Aorta (tissue), 5 donors: ENCODE data around the gene C4B. TPM values are rescaled to one million over a fixed set of nuclear protein-coding genes. Genes with fewer than 3 reads are reported as not detected.

Source experiments
- ATAC-seq: fragments of 200-7000 bp; cut with Tn5 transposase; one replicate; pipeline ENCODE4 v1.9.1; 2022; ENCODE audit warnings: moderate library complexity; ENCODE audit not compliant: low FRiP score
- DNase-seq, 2 donors: peaks; one replicate each; pipeline ENCODE4 v3.0.0-alpha.2; 2020
- H3K27ac ChIP-seq, 2 donors: one replicate each; pipeline ENCODE4 v1.5.1; 2013; ENCODE audit warnings: low read length in 2 of 2, mild to moderate bottlenecking in 2 of 2, moderate library complexity in 2 of 2, control low read depth in 1 of 2, inconsistent platforms in 1 of 2, low read depth in 1 of 2
- H3K27me3 ChIP-seq, 2 donors: one replicate each; pipeline ENCODE4 v1.6.1; 2013; ENCODE audit warnings: control low read depth in 1 of 2, low read length in 1 of 2, mild to moderate bottlenecking in 1 of 2, moderate library complexity in 1 of 2; ENCODE audit not compliant: insufficient read depth in 2 of 2, control insufficient read depth in 1 of 2
- H3K36me3 ChIP-seq, 2 donors: one replicate each; pipeline ENCODE4 v1.6.1; 2013; ENCODE audit warnings: control low read depth in 1 of 2, low read length in 1 of 2, mild to moderate bottlenecking in 1 of 2; ENCODE audit not compliant: insufficient read depth in 2 of 2, control insufficient read depth in 1 of 2
- H3K4me1 ChIP-seq, 2 donors: one replicate each; pipeline ENCODE4 v1.6.1; 2013; ENCODE audit warnings: low read length in 2 of 2, control low read depth in 1 of 2, mild to moderate bottlenecking in 1 of 2, moderate library complexity in 1 of 2; ENCODE audit not compliant: insufficient read depth in 2 of 2, control insufficient read depth in 1 of 2
- H3K4me3 ChIP-seq, 2 donors: one replicate each; pipeline ENCODE4 v1.5.1; 2013; ENCODE audit warnings: low read length in 2 of 2, control low read depth in 1 of 2, mild to moderate bottlenecking in 1 of 2
- H3K9me3 ChIP-seq: one replicate; pipeline ENCODE4 v1.6.1; 2013; ENCODE audit warnings: mild to moderate bottlenecking, low read length; ENCODE audit not compliant: control insufficient read depth
- WGBS, 2 donors: extraction: QIAGEN DNeasy Blood & Tissue Kit; methylation state at CpG; one replicate each; pipeline ENCODE4 v1.1.7; 2013; 5-methylcytosine and 5-hydroxymethylcytosine counted together
- intact Hi-C, 2 donors: fragments of 100-400 bp; cut with DNase I; formaldehyde crosslinking; loops; one replicate each; pipeline versions ENCODE4 v1.14.2 to v1.15.0; 2022
- polyA plus RNA-seq, 2 donors: library from polyadenylated mRNA; stranded (reverse); fragments of 200-250 nt; gene quantifications; one replicate each; pipeline ENCODE4 v1.2.3, GENCODE V29; 2013
- total RNA-seq, 2 donors: library from RNA; stranded (reverse); fragmentation: NEBNext Ultra II Directional; extraction: Animal tissue kit (Norgen Biotek cat#: 25700); gene quantifications; one replicate each; pipeline ENCODE4 v1.2.1, GENCODE V29; 2021
- donor health status: healthy with polysubstance abuse.
- donor health status: Bipolar disorder and iron deficiency.
- donor health status: DM: no; HTN: no; CAD: no.
- donor health status: DM: no; HTN: no; CAD: no.
- donor health status: DM: yes; HTN: yes; CAD: no.

Gene C4B
- total and polyA plus RNA-seq, 4 donors, result 10.8 to 225 (median 98.9) TPM

- Histone ChIP-seq H3K27ac (no peak overlapping the region), H3K36me3 (peaks cover 0 to 1% of the 10 kb centered on the region in 2 donors)
- intact Hi-C loops, result no loop called here
Measured at GRCh38 chr6:32084780-32085179, 70.2 kb downstream of the C4B start.

More at GRCh38 chr6:32084780-32085179, 70.2 kb downstream of the C4B start:
- WGBS, 2 donors, result 93 to 100% methylated on average over 2 of the region's 2 CpGs
- Histone ChIP-seq H3K4me3 (no peak overlapping the region), H3K4me1 (peaks cover 0 to 3% of the 10 kb centered on the region in 2 donors), H3K27me3 (no peaks in the 10 kb centered on the region), H3K9me3 (no peaks in the 10 kb centered on the region)
- ATAC-seq (no peak), DNase-seq (no peak)

Other genes with a start within 250 kb of the C4B start
- 1 to 10 TPM in 1 of 2 donors, under 1 TPM in 1; 0.58 to 1.3 TPM for gene VWA7, start 237.5 kb upstream of the C4B start, total RNA-seq
- under 1 TPM in 1 of 2 donors, not detected in 1; 0.23 TPM for gene VWA7, start 237.5 kb upstream of the C4B start, polyA plus RNA-seq
- 10 to 100 TPM; 44.4 to 49.6 TPM for gene VARS1, start 219.0 kb upstream of the C4B start, total RNA-seq
- gene VARS1, start 219.0 kb upstream of the C4B start, polyA plus RNA-seq, result 10 to 100 TPM in 1 of 2 donors, 1 to 10 TPM in 1; 9.8 to 26.4 TPM
- gene LSM2, start 207.8 kb upstream of the C4B start, total RNA-seq, result 10 to 100 TPM; 32.4 to 33.4 TPM
- gene LSM2, start 207.8 kb upstream of the C4B start, polyA plus RNA-seq, result 10 to 100 TPM; 41.7 to 42.2 TPM
- 1 to 10 TPM; 1.9 TPM for gene HSPA1L, start 199.5 kb upstream of the C4B start, total RNA-seq
- gene HSPA1L, start 199.5 kb upstream of the C4B start, polyA plus RNA-seq, result 1 to 10 TPM; 1.3 to 2.1 TPM
- 100 to 1,000 TPM; 194 to 454 TPM for gene HSPA1A, start 199.3 kb upstream of the C4B start, total RNA-seq
- 10 to 100 TPM; 55.1 to 98.7 TPM for gene HSPA1A, start 199.3 kb upstream of the C4B start, polyA plus RNA-seq
- 100 to 1,000 TPM; 155 to 332 TPM for gene HSPA1B, start 187.1 kb upstream of the C4B start, total RNA-seq
- 10 to 100 TPM; 23.2 to 61.1 TPM for gene HSPA1B, start 187.1 kb upstream of the C4B start, polyA plus RNA-seq
- 10 to 100 TPM; 23.9 to 24.6 TPM for gene NEU1, start 152.0 kb upstream of the C4B start, total RNA-seq
- 10 to 100 TPM; 20.3 to 23.7 TPM for gene NEU1, start 152.0 kb upstream of the C4B start, polyA plus RNA-seq
- gene SLC44A4, start 135.8 kb upstream of the C4B start, total RNA-seq, result 1 to 10 TPM in 1 of 2 donors, under 1 TPM in 1; 0.60 to 1.5 TPM
- 10 to 100 TPM in 1 of 2 donors, under 1 TPM in 1; 0.31 to 12.0 TPM for gene SLC44A4, start 135.8 kb upstream of the C4B start, polyA plus RNA-seq
- gene EHMT2, start 117.1 kb upstream of the C4B start, total RNA-seq, result 10 to 100 TPM; 23.6 to 40.4 TPM
- gene EHMT2, start 117.1 kb upstream of the C4B start, polyA plus RNA-seq, result 10 to 100 TPM; 16.7 to 56.8 TPM
- 1 to 10 TPM; 1.8 to 4.9 TPM for gene ZBTB12, start 112.7 kb upstream of the C4B start, total RNA-seq
- 1 to 10 TPM; 1.2 to 3.4 TPM for gene ZBTB12, start 112.7 kb upstream of the C4B start, polyA plus RNA-seq
- 10 to 100 TPM; 20.8 to 46.6 TPM for gene C2, start 87.1 kb upstream of the C4B start, total RNA-seq
- gene C2, start 87.1 kb upstream of the C4B start, polyA plus RNA-seq, result 10 to 100 TPM in 1 of 2 donors, 1 to 10 TPM in 1; 5.6 to 16.7 TPM
- 100 to 1,000 TPM in 1 of 2 donors, 10 to 100 TPM in 1; 56.7 to 141 TPM for gene CFB, start 68.7 kb upstream of the C4B start, total RNA-seq
- 10 to 100 TPM; 26.4 to 90.4 TPM for gene CFB, start 68.7 kb upstream of the C4B start, polyA plus RNA-seq
- gene NELFE, start 55.8 kb upstream of the C4B start, total RNA-seq, result 10 to 100 TPM; 42.2 to 55.5 TPM
- gene NELFE, start 55.8 kb upstream of the C4B start, polyA plus RNA-seq, result 10 to 100 TPM; 61.9 to 71.5 TPM
- gene SKIC2, start 55.6 kb upstream of the C4B start, total RNA-seq, result 10 to 100 TPM; 53.8 to 90.3 TPM
- gene SKIC2, start 55.6 kb upstream of the C4B start, polyA plus RNA-seq, result 100 to 1,000 TPM in 1 of 2 donors, 10 to 100 TPM in 1; 26.7 to 188 TPM
- gene DXO, start 42.7 kb upstream of the C4B start, total RNA-seq, result 10 to 100 TPM; 20.2 to 20.5 TPM
- gene DXO, start 42.7 kb upstream of the C4B start, polyA plus RNA-seq, result 10 to 100 TPM in 1 of 2 donors, 1 to 10 TPM in 1; 5.1 to 41.7 TPM
- 100 to 1,000 TPM; 146 to 258 TPM for gene C4A, start 32.7 kb upstream of the C4B start, total RNA-seq
- gene C4A, start 32.7 kb upstream of the C4B start, polyA plus RNA-seq, result 10 to 100 TPM in 1 of 2 donors, 1 to 10 TPM in 1; 7.4 to 43.6 TPM
- 1 to 10 TPM; 2.2 to 2.3 TPM for gene CYP21A2, start 23.6 kb downstream of the C4B start, total RNA-seq
- gene CYP21A2, start 23.6 kb downstream of the C4B start, polyA plus RNA-seq, result 1 to 10 TPM in 1 of 2 donors, not detected in 1; 3.6 TPM
- gene TNXB, start 94.5 kb downstream of the C4B start, total RNA-seq, result 100 to 1,000 TPM; 146 to 441 TPM
- gene TNXB, start 94.5 kb downstream of the C4B start, polyA plus RNA-seq, result 10 to 100 TPM; 11.1 to 86.1 TPM
- gene ATF6B, start 113.5 kb downstream of the C4B start, total RNA-seq, result 10 to 100 TPM; 56.2 to 90.9 TPM
- 10 to 100 TPM; 12.9 to 93.1 TPM for gene ATF6B, start 113.5 kb downstream of the C4B start, polyA plus RNA-seq
- gene FKBPL, start 115.5 kb downstream of the C4B start, total RNA-seq, result 1 to 10 TPM; 1.9 to 4.7 TPM
- 1 to 10 TPM; 3.4 to 4.8 TPM for gene FKBPL, start 115.5 kb downstream of the C4B start, polyA plus RNA-seq
- 1 to 10 TPM; 3.6 to 7.0 TPM for gene PRRT1, start 137.1 kb downstream of the C4B start, total RNA-seq
- gene PRRT1, start 137.1 kb downstream of the C4B start, polyA plus RNA-seq, result 10 to 100 TPM in 1 of 2 donors, 1 to 10 TPM in 1; 4.6 to 12.5 TPM
- gene PPT2, start 139.3 kb downstream of the C4B start, total RNA-seq, result 10 to 100 TPM; 26.0 to 37.6 TPM
- gene PPT2, start 139.3 kb downstream of the C4B start, polyA plus RNA-seq, result 10 to 100 TPM in 1 of 2 donors, 1 to 10 TPM in 1; 4.3 to 29.7 TPM
- gene EGFL8, start 149.8 kb downstream of the C4B start, total RNA-seq, result 10 to 100 TPM; 20.7 to 38.8 TPM
- gene EGFL8, start 149.8 kb downstream of the C4B start, polyA plus RNA-seq, result 100 to 1,000 TPM in 1 of 2 donors, 1 to 10 TPM in 1; 3.9 to 138 TPM
- gene AGPAT1, start 161.3 kb downstream of the C4B start, total RNA-seq, result 10 to 100 TPM; 36.2 to 41.7 TPM
- gene AGPAT1, start 161.3 kb downstream of the C4B start, polyA plus RNA-seq, result 10 to 100 TPM; 42.9 to 54.8 TPM
- 10 to 100 TPM; 35.0 to 44.5 TPM for gene RNF5, start 163.6 kb downstream of the C4B start, total RNA-seq
- gene RNF5, start 163.6 kb downstream of the C4B start, polyA plus RNA-seq, result 100 to 1,000 TPM in 1 of 2 donors, 10 to 100 TPM in 1; 64.1 to 109 TPM
- gene AGER, start 169.5 kb downstream of the C4B start, total RNA-seq, result 10 to 100 TPM in 1 of 2 donors, 1 to 10 TPM in 1; 6.4 to 12.7 TPM
- gene AGER, start 169.5 kb downstream of the C4B start, polyA plus RNA-seq, result 10 to 100 TPM in 1 of 2 donors, 1 to 10 TPM in 1; 1.4 to 16.5 TPM
- 10 to 100 TPM; 66.0 to 91.2 TPM for gene PBX2, start 175.4 kb downstream of the C4B start, total RNA-seq
- 10 to 100 TPM; 11.5 to 64.0 TPM for gene PBX2, start 175.4 kb downstream of the C4B start, polyA plus RNA-seq
- gene GPSM3, start 177.8 kb downstream of the C4B start, total RNA-seq, result 10 to 100 TPM; 20.1 to 26.2 TPM
- gene GPSM3, start 177.8 kb downstream of the C4B start, polyA plus RNA-seq, result 10 to 100 TPM in 1 of 2 donors, 1 to 10 TPM in 1; 5.4 to 31.1 TPM
- gene NOTCH4, start 209.3 kb downstream of the C4B start, total RNA-seq, result 10 to 100 TPM; 35.2 to 64.4 TPM
- 1 to 10 TPM; 4.0 to 7.3 TPM for gene NOTCH4, start 209.3 kb downstream of the C4B start, polyA plus RNA-seq